Measurements from ENCODE around the gene EYA3.

- TF ChIP-seq EZH2 (IDR thresholded peaks at IDR 0.05; ENCODE audit: borderline replicate concordance, low read depth, low read length, severe bottlenecking) (no peak), CTCF (IDR thresholded peaks at IDR 0.05; ENCODE audit: borderline replicate concordance, extremely low read depth, low read length, poor library complexity, severe bottlenecking) (no peak)
Measured at GRCh38 chr1:27955076-27955475, 133.3 kb downstream of the EYA3 start.

All from DND-41 (cell line).